RWPE1 (cell line): ENCODE data around the gene HACD2.

ENCODE experiments used
- CTCF ChIA-PET: fragments of 350-600 bp; sonication (Branson Sonifier 250); formaldehyde crosslinking; extraction: SDS; loops from one replicate; lab custom pipeline; 2021; lab: Yijun Ruan, JAX
- POLR2A ChIA-PET: fragments of 400-600 bp; formaldehyde crosslinking; extraction: SDS; loops from one replicate; lab custom pipeline; 2020; ENCODE audit warnings: antibody characterized with exemption; ENCODE audit not compliant: low non-redundant PET; lab: Yijun Ruan, JAX
- DNase-seq: peaks from one replicate; pipeline ENCODE4 v3.0.0; 2012; ENCODE audit warnings: low spot score
- H3K27ac ChIP-seq: fragments of 450-650 bp; 2 replicates; pipeline ENCODE4 v1.5.1; 2017
- TF ChIP-seq, protein P1 (sequence below): fragments of 450-650 bp; conservative IDR thresholded peaks from 2 replicates; pipeline ENCODE4 v1.5.1; 2017; ENCODE audit warnings: low read depth, mild to moderate bottlenecking

Gene HACD2

DNA sequence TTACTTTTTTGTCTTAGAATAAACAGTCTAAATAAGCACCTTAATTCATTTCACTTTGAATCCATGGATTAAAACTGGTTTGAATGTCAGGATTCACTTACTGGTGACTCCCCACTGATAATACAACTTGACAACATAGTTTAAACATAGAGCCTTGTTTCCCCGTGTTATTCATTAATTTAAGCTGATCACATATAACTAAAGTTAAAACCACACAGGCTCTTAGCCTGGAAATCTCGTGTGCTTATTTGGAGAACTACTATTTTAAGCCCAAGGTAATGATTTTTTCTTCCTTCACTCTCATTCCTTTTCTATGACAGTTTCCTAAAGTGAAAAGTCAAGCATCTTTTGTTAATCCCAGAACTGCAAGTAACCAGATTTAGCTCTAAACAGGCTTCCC lies 64.2 kb downstream of the HACD2 start:
- CTCF ChIA-PET: interaction anchor here (0.6 kb wide), 1 partner anchor 122 kb away, joined by 3 read pairs; no protein-coding TSS in a partner anchor

DNA sequence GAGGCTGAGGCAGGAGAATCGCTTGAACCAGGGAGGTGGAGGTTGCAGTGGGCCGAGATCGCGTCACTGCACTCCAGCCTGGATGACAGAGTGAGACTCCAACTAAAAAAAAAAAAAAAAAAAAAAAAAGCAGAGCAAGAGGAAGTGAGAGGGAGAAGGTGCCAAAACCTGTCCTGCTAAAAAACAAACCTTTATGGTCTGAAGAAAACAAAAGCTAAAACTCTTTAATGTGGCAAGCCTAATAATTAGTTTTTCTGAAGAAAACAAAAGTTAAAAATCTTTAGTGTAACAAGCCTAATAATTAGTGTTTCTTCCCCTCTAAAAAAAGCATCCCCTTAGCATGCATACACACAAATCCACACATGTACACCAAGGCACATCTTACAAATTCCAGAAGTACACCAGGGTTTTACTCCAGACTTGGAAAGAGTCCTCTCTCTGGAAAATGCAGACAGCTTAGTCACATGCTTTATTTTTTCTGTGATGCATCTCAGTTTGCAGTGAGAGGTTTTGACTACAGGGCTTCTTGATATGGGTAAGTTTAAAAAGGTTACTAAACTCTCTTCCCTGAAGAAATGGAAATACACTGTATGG lies 65.9 kb downstream of the HACD2 start:
- POLR2A ChIA-PET: no interaction called here
- CTCF ChIA-PET: interaction anchor here (0.6 kb wide), 2 partner anchors 16 to 35 kb away, joined by 3 to 5 read pairs; no protein-coding TSS in a partner anchor
- no peak for DNase-seq
- TF ChIP-seq, protein P1, sequence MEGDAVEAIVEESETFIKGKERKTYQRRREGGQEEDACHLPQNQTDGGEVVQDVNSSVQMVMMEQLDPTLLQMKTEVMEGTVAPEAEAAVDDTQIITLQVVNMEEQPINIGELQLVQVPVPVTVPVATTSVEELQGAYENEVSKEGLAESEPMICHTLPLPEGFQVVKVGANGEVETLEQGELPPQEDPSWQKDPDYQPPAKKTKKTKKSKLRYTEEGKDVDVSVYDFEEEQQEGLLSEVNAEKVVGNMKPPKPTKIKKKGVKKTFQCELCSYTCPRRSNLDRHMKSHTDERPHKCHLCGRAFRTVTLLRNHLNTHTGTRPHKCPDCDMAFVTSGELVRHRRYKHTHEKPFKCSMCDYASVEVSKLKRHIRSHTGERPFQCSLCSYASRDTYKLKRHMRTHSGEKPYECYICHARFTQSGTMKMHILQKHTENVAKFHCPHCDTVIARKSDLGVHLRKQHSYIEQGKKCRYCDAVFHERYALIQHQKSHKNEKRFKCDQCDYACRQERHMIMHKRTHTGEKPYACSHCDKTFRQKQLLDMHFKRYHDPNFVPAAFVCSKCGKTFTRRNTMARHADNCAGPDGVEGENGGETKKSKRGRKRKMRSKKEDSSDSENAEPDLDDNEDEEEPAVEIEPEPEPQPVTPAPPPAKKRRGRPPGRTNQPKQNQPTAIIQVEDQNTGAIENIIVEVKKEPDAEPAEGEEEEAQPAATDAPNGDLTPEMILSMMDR: no peak
- no peak overlapping the region for H3K27ac ChIP-seq

More for the DNA sequence above, 64.2 kb downstream of the HACD2 start:
- no peak overlapping the region for H3K27ac ChIP-seq
- DNase-seq: no peak
- TF ChIP-seq, protein P1: no peak
- POLR2A ChIA-PET: no interaction called here

DNA sequence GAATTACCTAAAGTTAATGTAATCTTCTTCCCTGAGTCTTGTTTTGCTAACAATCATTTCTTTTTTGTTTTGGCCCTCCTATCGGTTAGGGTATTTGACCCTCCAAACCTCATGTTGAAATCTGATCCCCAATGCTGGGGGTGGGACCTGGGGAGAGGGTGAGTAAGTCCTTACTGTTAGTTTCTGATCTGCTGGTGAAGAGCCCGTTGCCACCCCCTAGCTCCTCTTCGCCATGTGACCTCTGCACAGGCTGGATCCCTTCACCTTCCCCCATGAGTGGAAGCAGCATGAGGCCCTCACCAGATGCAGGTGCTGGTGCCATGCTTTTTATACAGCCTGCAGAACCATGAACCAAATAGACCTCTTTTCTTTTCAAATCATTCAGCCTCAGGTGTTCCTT lies 73.1 kb downstream of the HACD2 start:
- TF ChIP-seq, protein P1: no peak
- CTCF ChIA-PET: no interaction called here
- no peak overlapping the region for H3K27ac ChIP-seq
- POLR2A ChIA-PET: no interaction called here
- no peak for DNase-seq

DNA sequence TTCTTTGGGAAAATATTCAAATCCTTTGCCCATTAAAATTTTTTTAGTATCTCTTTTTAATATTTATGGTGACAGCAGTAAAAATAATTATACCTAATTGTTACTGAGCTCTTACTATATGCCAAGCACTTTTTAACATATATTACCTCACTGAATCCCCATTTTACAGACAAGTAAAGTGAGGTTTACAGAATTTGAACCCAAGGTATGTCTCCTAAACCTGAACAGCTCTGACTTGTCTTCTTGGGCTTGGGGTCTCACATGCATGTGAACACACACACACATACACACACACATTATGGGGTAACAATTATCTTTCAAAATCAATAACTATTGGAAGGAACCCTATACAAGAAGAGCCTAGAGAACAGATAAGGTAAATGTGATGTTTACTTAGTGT lies 73.8 kb downstream of the HACD2 start:
- CTCF ChIA-PET: no interaction called here
- POLR2A ChIA-PET: no interaction called here
- TF ChIP-seq, protein P1: no peak
- H3K27ac ChIP-seq: no peak overlapping the region
- no peak for DNase-seq

DNA sequence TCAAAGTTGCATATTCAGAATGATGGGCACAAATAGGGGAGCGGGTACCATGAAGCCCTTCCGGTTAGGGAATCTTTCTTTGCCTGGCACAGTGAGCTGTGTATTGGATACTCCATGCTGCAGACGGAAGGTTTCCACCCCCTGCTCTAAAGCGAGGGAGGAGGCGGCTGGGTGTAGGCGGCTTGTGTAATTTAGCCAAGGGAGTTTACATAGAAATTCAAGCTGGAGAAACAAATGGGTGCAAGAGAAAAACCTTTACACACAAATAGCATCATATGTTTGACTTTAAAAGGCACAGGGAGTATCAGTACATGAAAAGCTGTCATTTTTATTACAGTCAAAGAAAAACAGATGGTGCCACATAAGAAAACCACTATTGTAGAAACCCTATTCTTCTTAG lies 76.7 kb downstream of the HACD2 start:
- DNase-seq: no peak
- H3K27ac ChIP-seq: no peak overlapping the region
- ChIA-PET CTCF (no interaction called here), POLR2A (no interaction called here)
- TF ChIP-seq, protein P1: no peak

DNA sequence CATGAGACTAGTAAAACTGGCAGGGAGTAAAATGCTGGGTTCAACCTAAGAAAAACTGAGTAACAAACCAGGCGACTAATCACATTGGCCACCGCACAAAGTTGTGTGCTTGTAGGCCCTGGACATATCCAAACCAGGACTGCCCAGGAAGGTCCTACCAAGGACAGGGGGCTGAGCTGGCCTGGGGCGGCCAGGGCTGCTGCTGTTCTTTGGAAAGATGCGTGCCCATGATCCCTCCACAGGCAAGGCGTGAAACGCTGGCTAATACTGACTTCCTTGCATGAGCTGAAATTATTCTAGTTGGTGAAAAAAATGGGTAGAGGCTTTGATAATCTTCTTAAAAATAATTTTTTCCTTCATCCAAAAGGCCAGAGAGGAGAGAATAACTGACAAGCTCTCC lies 79.0 kb downstream of the HACD2 start:
- no peak for DNase-seq
- TF ChIP-seq, protein P1: no peak
- no peak overlapping the region for H3K27ac ChIP-seq
- ChIA-PET CTCF (no interaction called here), POLR2A (no interaction called here)
